Stimulated activated naive CD4-positive, alpha-beta T cell treated with Interleukin-2 at 50 U/mL for 16 hours (primary cell): Measurements from ENCODE around the gene MID1.

Experiments used
- DNase-seq: peaks from one replicate; lab custom pipeline; 2025; lab: John Stamatoyannopoulos, UW

Gene MID1

GRCh38 chrX:10429908-10430307 is 190.5 kb downstream of the MID1 start:
- no peak for DNase-seq

- DNase-seq = no peak
These were observed 193.1 kb downstream of the MID1 start for GRCh38 chrX:10427249-10427648.

DNA sequence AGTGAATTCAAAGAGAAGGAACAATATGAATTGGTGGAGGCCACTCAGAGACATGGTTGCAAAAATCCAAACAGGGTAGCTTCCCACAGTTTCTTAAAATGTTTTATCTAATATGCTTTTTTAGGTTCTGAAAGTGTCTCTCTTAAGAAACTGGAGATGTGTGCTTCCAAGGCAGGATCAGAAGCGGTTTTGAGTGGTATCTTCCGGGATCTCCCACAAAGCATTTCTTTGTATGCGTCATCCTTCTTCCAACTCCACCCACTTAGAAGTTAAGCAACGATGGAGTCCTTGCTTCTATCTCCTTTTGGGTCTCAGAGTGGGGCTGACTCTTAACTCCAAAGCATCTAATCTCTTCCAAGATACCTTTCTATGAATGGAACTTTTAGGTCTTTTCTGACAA is 196.7 kb downstream of the MID1 start:
- no peak for DNase-seq

- no peak for DNase-seq
These were observed 200.3 kb downstream of the MID1 start for GRCh38 chrX:10420134-10420533.

- no peak for DNase-seq
These were observed 204.0 kb downstream of the MID1 start for GRCh38 chrX:10416424-10416823.

DNA sequence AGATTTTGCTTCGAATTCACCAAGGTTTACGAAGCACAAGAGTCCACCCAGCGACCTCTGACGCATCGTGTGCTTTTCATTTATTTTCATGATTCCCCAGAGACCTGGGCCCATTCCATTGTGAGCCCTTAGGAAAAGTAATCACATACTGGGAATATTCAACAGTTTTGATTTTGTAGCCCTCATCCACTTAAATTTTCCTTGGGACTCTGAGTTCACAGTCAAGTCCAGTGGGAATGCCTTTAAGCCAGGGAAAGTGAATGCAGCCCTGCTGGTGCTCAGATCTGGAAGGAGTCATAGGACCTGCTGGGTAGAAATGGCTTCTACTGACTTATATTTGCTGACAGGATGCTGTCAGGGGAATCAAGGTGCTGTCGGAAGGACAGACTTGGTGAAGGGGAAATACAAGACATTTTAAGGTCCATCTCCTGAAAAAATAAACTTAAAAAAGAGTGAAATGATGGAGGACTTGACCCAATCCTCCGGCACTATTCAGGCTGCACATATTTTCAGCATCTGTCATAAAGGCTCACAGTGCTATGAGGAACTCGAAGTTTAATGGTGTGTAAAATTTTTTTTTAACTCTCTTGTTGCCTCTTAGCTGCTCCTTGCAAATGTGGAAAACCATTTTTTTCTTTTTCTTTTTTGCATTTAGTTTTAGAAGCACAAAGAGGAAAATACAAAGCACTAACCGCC is 204.9 kb downstream of the MID1 start:
- no peak for DNase-seq

- no peak for DNase-seq
These were observed 205.5 kb downstream of the MID1 start for GRCh38 chrX:10414862-10415261.

GRCh38 chrX:10414156-10414824 is 206.1 kb downstream of the MID1 start:
- DNase-seq = no peak

- DNase-seq = no peak
These were observed 215.9 kb downstream of the MID1 start for GRCh38 chrX:10404436-10404835.

DNA sequence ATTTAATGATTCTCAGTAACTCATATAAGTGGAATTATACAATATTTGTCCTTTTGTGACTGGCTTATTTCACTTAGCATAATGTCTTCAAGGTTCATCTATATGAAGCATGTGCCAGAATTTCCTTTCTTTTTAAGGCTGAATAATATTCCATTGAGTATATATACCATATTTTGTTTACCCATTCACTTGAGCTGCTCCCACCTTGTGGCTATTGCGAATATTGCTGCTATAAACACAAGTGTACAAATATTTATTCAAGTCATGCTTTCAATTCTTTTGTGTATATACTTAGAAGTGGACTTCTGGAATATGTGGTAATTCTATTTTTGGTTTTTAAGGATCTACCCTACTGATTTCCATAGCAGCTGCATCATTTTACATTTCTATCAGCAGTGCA is 219.1 kb downstream of the MID1 start:
- no peak for DNase-seq

DNA sequence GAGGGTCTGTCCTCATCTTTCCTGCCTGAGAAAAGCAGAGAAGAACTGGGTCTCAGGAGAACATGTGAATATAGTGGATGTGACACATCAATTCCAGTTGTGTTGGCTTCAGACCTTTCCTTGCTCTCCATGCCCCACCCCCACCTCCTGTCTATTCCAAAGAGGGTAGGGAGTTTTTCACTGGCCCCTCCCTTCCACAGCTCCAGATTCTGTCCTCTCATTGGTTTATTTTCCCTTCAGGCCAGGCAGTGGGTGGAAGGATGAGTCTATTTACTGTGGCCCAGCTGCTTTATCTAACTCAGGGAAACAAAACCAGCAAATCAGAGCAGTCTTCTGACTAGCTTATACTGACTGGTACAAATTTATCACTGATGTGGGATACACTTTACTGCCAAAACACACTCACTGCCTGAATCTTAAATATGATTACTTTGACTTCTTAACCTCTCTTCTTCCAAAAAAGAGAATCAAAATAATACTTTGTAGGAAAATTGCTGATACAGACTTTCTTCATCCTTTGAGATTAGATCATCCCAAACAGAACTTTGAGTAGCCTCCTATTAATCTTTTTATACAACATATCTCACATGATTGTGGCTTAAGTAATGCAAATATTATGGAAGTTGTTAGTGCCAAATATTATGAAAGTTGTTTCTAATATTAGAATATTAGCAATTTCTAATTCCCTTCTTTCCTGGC is 221.2 kb downstream of the MID1 start:
- no peak for DNase-seq

- no peak for DNase-seq
These were observed 222.2 kb downstream of the MID1 start for GRCh38 chrX:10398215-10398614.

DNA sequence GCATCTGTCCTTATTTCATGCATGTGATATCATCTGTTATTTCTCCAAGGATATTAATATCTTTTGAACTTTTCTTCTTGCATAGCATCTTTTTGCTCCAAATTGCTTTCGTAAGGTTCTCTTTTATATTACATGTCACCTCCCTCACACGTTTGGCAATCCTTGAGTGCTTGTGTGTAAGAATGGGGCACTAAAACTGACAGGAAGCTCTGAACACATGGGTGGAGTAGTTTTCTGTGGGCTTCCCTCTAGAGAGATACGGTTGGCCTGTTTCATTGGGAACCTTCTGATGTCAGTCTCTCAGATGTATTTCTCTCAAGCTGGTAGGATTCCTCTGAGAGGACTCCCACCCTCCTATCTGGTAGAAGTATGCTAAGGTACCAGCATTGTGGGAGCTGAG is 223.0 kb downstream of the MID1 start:
- DNase-seq = no peak

DNA sequence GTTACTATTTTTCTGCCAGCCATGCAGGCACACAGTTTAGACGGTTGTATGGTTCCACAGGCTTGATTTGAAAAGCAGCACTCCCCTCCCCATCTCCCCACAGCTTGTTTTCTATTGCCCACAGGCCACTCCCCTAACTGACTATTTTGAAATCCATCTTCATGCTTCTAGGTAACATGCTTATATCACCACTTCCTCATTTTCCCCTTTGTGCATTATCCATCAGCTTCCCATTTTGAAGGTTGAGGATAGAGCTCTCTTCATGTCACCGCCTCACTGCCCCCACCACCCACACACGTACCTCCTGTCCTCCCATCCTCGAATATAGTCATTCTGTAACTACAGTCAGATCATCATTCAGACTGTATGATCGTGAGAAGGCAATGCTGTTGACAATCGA is 224.7 kb downstream of the MID1 start:
- no peak for DNase-seq
